Lung (tissue), 12 donors: ENCODE measurements around the gene IFT122. TPM values are rescaled to one million over a fixed set of nuclear protein-coding genes. Genes with fewer than 3 reads are reported as not detected.

Experiments
- ATAC-seq: fragments of 200-7000 bp; cut with Tn5 transposase; one replicate; pipeline ENCODE4 v1.9.1; 2020; ENCODE audit warnings: moderate number of reproducible peaks; ENCODE audit not compliant: insufficient read depth, low FRiP score
- DNase-seq, 3 donors: peaks; one replicate each; pipeline ENCODE4 v3.0.0-alpha.2; 2013 to 2017
- H3K27ac ChIP-seq, 2 donors: one replicate each; pipeline ENCODE4 v1.5.1; 2013; ENCODE audit warnings: mild to moderate bottlenecking in 2 of 2, moderate library complexity in 2 of 2, control low read depth in 1 of 2, inconsistent platforms in 1 of 2, low read depth in 1 of 2, low read length in 1 of 2
- H3K27me3 ChIP-seq, 3 donors: one replicate each; pipeline ENCODE4 v1.5.1; 2013; ENCODE audit warnings: low read length in 2 of 3; ENCODE audit not compliant: control insufficient read depth in 3 of 3, insufficient read depth in 3 of 3
- H3K36me3 ChIP-seq, 4 donors: one replicate each; pipeline ENCODE4 v1.5.1; 2013; ENCODE audit warnings: low read length in 4 of 4, mild to moderate bottlenecking in 1 of 4, moderate library complexity in 1 of 4; ENCODE audit not compliant: control insufficient read depth in 4 of 4, insufficient read depth in 4 of 4
- H3K4me1 ChIP-seq, 5 donors: one replicate each; pipeline ENCODE4 v1.5.1; 2013; ENCODE audit warnings: low read length in 5 of 5, mild to moderate bottlenecking in 2 of 5, moderate library complexity in 1 of 5; ENCODE audit not compliant: control insufficient read depth in 5 of 5, insufficient read depth in 5 of 5
- H3K4me3 ChIP-seq: one replicate; pipeline ENCODE4 v1.5.1; 2013; ENCODE audit warnings: mild to moderate bottlenecking, control low read depth, moderate library complexity
- H3K9ac ChIP-seq, 2 donors: one replicate each; pipeline ENCODE4 v1.5.1; 2013; ENCODE audit warnings: low read length in 2 of 2, control low read depth in 1 of 2; ENCODE audit not compliant: insufficient read depth in 1 of 2
- H3K9me3 ChIP-seq, 4 donors: one replicate each; pipeline ENCODE4 v1.5.1; 2013; ENCODE audit warnings: low read length in 3 of 4, mild to moderate bottlenecking in 1 of 4, moderate library complexity in 1 of 4; ENCODE audit not compliant: control insufficient read depth in 4 of 4, insufficient read depth in 3 of 4
- CTCF ChIP-seq: IDR thresholded peaks from 2 replicates; pipeline ENCODE4 v1.5.1; 2012; ENCODE audit warnings: mild to moderate bottlenecking; ENCODE audit errors: control extremely low read depth, extremely low read depth
- WGBS, 2 donors: extraction: QIAGEN DNeasy Blood & Tissue Kit; methylation state at CpG; one replicate each; pipeline ENCODE4 v1.1.7; 2013; 5-methylcytosine and 5-hydroxymethylcytosine counted together
- polyA plus RNA-seq, 2 donors: library from polyadenylated mRNA; stranded (reverse); fragments of 200-250 nt; gene quantifications; one replicate each; pipeline ENCODE4 v1.2.1, GENCODE V29; 2013
- total RNA-seq, 2 donors: library from RNA; depleted of rRNA in 1 of 2; stranded (reverse); fragments of >200 nt in 1 of 2; gene quantifications; one replicate each; pipeline ENCODE4 v1.2.1, GENCODE V29; 2014 to 2021
- donor health status: control.
- donor health status: control.
- donor health status: Bipolar disorder and iron deficiency.
- donor health status: healthy.
- donor health status: DM: yes; HTN: yes; CAD: no.

IFT122 gene
- total and polyA plus RNA-seq, 4 donors = 11.0 to 65.7 (median 31.7) TPM

DNA sequence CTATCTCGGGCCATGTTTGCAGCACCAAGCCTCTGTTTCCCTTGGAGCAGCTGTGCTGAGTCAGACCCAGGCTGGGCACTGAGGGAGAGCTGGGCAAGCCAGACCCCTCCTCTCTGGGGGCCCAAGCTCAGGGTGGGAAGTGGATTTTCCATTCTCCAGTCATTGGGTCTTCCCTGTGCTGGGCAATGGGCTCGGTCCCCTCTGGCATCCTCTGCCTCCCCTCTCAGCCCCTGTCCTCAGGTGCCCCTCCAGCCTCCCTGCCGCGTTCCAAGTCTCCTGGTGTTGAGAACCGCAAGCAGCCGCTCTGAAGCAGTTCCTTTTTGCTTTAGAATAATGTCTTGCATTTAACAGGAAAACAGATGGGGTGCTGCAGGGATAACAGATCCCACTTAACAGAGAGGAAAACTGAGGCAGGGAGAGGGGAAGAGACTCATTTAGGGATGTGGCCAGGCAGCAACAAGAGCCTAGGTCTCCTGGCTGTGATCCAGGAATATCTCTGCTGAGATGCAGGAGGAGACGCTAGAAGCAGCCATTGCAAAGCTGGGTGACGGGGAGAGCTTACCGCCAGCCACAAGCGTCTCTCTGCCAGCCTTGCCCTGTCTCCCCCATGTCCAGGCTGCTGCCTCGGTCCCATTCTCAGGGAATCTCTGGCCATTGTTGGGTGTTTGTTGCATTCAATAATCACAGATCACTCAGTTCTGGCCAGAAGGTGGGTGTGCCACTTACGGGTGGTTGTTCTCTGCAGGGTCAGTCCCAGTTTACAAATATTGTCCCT is 89.6 kb downstream of the IFT122 start:
- Histone ChIP-seq H3K4me1 (peaks cover 0 to 17% (median 7%) of the 10 kb centered on the region in 5 donors), H3K36me3 (no peaks in the 10 kb centered on the region), H3K9ac (no peak overlapping the region), H3K9me3 (no peaks in the 10 kb centered on the region), H3K27ac (no peak overlapping the region), H3K4me3 (no peak overlapping the region), H3K27me3 (no peaks in the 10 kb centered on the region)
- TF ChIP-seq CTCF = no peak
- DNase-seq (peak in 2 of 3 donors; percentile 19 to 40), ATAC-seq (no peak)
- 77 to 80% methylated on average over 12 of the region's 12 CpGs for WGBS, 2 donors

- TF ChIP-seq CTCF = no peak
- Histone ChIP-seq H3K27me3 (no peaks in the 10 kb centered on the region), H3K4me1 (peaks cover 0 to 17% (median 7%) of the 10 kb centered on the region in 5 donors), H3K27ac (no peak overlapping the region), H3K36me3 (no peaks in the 10 kb centered on the region), H3K4me3 (no peak overlapping the region), H3K9ac (no peak overlapping the region), H3K9me3 (no peaks in the 10 kb centered on the region)
- ATAC-seq = no peak
- 38 to 53% methylated on average over 6 of the region's 6 CpGs for WGBS, 2 donors
- DNase-seq = peak; percentile 55 to 70 (median 59)
These were observed 90.3 kb downstream of the IFT122 start for GRCh38 chr3:129530251-129530791.

DNA sequence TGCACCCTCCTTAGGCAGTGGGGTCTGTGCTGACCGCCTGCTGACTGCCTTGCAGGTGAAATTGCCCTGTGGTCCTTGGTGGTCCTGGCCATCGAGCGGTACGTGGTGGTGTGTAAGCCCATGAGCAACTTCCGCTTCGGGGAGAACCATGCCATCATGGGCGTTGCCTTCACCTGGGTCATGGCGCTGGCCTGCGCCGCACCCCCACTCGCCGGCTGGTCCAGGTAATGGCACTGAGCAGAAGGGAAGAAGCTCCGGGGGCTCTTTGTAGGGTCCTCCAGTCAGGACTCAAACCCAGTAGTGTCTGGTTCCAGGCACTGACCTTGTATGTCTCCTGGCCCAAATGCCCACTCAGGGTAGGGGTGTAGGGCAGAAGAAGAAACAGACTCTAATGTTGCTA is 90.8 kb downstream of the IFT122 start:
- no peak overlapping the region for H3K9ac ChIP-seq
- no peaks in the 10 kb centered on the region for H3K27me3 ChIP-seq
- ATAC-seq = no peak
- WGBS, 2 donors = 98% methylated on average over 13 of the region's 13 CpGs
- DNase-seq = no peak
- no peak for TF ChIP-seq CTCF
- H3K36me3 ChIP-seq = no peaks in the 10 kb centered on the region
- H3K4me1 ChIP-seq = peaks cover 0 to 17% (median 7%) of the 10 kb centered on the region in 5 donors
- no peak overlapping the region for H3K4me3 ChIP-seq
- no peaks in the 10 kb centered on the region for H3K9me3 ChIP-seq
- no peak overlapping the region for H3K27ac ChIP-seq
